ENCODE data around the gene COX6A1.

Gene COX6A1

DNA sequence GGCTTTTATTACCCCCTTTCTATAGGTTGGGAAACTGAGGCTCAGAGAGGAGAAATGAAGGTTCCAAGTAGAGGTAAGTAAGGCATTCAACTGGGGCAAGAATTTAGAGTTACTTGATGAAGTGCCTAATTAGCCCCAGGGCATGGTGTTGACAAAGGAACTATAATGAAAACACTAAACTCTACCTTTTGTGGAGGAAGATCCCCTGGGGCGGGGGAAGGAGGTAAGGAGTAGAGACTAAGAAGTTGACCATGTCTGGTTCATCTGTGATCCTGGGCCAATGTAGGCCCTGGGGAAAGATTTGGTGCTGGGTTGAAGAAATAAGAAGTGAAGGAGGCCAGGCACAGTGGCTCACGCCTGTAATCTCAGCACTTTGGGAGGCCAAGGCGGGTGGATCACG is 16.2 kb upstream of the COX6A1 start:
- no peaks in the 10 kb centered on the region for H3K9me2 ChIP-seq (replicated peaks; ENCODE audit: control insufficient read depth, low read length)
- H3F3A ChIP-seq (ENCODE audit: control insufficient read depth, insufficient read depth), result no peaks in the 10 kb centered on the region
- no peaks in the 10 kb centered on the region for H3K79me2 ChIP-seq (ENCODE audit: control insufficient read depth, low read length)
- H3K9me3 ChIP-seq (ENCODE audit: control insufficient read depth, insufficient read depth, low read length), result no peaks in the 10 kb centered on the region
- no peak overlapping the region for H3K4me3 ChIP-seq (ENCODE audit: low read length)
- H3K27me3 ChIP-seq (ENCODE audit: control insufficient read depth, low read length), result no peaks in the 10 kb centered on the region
- no peak overlapping the region for H3K4me2 ChIP-seq (ENCODE audit: low read length)
- no peaks in the 10 kb centered on the region for H3K4me1 ChIP-seq (ENCODE audit: control insufficient read depth, low read length)
- TF ChIP-seq, protein P1, sequence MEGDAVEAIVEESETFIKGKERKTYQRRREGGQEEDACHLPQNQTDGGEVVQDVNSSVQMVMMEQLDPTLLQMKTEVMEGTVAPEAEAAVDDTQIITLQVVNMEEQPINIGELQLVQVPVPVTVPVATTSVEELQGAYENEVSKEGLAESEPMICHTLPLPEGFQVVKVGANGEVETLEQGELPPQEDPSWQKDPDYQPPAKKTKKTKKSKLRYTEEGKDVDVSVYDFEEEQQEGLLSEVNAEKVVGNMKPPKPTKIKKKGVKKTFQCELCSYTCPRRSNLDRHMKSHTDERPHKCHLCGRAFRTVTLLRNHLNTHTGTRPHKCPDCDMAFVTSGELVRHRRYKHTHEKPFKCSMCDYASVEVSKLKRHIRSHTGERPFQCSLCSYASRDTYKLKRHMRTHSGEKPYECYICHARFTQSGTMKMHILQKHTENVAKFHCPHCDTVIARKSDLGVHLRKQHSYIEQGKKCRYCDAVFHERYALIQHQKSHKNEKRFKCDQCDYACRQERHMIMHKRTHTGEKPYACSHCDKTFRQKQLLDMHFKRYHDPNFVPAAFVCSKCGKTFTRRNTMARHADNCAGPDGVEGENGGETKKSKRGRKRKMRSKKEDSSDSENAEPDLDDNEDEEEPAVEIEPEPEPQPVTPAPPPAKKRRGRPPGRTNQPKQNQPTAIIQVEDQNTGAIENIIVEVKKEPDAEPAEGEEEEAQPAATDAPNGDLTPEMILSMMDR (IDR thresholded peaks at IDR 0.05; ENCODE audit: low read depth, low read length, poor library complexity, severe bottlenecking), result no peak
- TF ChIP-seq EZH2phosphoT487 (IDR thresholded peaks at IDR 0.05; ENCODE audit: borderline replicate concordance, low read length), result no peak
- H3K36me3 ChIP-seq (ENCODE audit: control insufficient read depth, low read length), result no peaks in the 10 kb centered on the region
- H4K20me1 ChIP-seq (ENCODE audit: control insufficient read depth, insufficient read depth, low read depth, low read length), result no peaks in the 10 kb centered on the region
- no peak overlapping the region for H3K27ac ChIP-seq (ENCODE audit: low read depth, low read length)

DNA sequence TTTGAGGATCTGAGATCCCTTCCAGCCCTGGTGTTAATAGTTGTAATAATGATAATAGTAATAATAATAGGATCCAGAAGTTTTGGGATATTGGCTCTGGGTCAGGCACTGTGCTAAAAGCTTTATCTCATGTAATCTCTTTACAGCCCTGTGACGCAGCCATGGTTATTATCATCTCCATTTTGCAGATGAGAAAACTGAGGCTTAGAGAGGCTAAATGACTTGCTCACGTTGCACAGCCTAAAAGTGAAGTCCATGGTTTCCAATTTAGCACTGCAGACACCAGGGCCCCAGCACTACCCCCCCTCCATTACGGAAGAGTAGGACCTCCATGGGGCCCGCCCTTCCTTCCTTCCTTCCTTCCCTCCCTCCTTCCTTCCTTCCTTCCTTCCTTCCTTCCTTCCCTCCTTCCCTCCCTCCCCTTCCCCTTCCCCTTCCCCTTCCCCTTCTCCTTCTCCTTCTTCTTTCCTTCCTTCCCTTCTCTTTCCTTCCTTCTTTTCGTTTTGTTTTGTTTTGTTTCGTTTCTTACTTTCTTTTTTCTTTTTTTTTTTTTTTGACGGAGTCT is 14.9 kb upstream of the COX6A1 start:
- H3F3A ChIP-seq (ENCODE audit: control insufficient read depth, insufficient read depth), result no peaks in the 10 kb centered on the region
- no peaks in the 10 kb centered on the region for H3K9me2 ChIP-seq (replicated peaks; ENCODE audit: control insufficient read depth, low read length)
- TF ChIP-seq, protein P1 (IDR thresholded peaks at IDR 0.05; ENCODE audit: low read depth, low read length, poor library complexity, severe bottlenecking), result no peak
- no peak for TF ChIP-seq EZH2phosphoT487 (IDR thresholded peaks at IDR 0.05; ENCODE audit: borderline replicate concordance, low read length)
- H3K9me3 ChIP-seq (ENCODE audit: control insufficient read depth, insufficient read depth, low read length), result no peaks in the 10 kb centered on the region
- no peak overlapping the region for H3K27ac ChIP-seq (ENCODE audit: low read depth, low read length)
- no peaks in the 10 kb centered on the region for H3K79me2 ChIP-seq (ENCODE audit: control insufficient read depth, low read length)
- no peaks in the 10 kb centered on the region for H3K4me1 ChIP-seq (ENCODE audit: control insufficient read depth, low read length)
- no peak overlapping the region for H3K4me3 ChIP-seq (ENCODE audit: low read length)
- no peak overlapping the region for H3K4me2 ChIP-seq (ENCODE audit: low read length)
- H3K27me3 ChIP-seq (ENCODE audit: control insufficient read depth, low read length), result 0 out of 2 replicates have a peak, but pooled peaks cover 3% of the 10 kb centered on the region
- H4K20me1 ChIP-seq (ENCODE audit: control insufficient read depth, insufficient read depth, low read depth, low read length), result no peaks in the 10 kb centered on the region
- H3K36me3 ChIP-seq (ENCODE audit: control insufficient read depth, low read length), result no peaks in the 10 kb centered on the region

DNA sequence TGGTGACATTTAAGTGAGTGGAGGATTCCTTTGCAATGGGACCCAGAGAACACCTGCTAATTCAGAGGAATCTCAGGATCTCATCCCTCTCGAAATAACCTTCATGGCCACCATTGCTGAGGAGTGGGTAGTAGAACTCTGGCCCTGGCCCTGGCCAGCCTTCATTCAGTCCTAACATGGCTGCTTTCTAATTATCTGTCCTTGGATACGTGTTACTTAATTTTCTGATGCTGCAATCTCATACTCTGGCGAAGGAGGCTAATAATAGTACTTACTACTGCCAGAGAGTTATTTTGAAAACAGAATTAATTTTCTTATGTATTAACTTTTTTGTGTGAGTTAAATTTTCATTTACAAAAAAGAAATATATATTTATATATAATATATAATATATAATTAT is 12.1 kb upstream of the COX6A1 start:
- Histone ChIP-seq H3K27me3 (ENCODE audit: control insufficient read depth, low read length) (0 out of 2 replicates have a peak, but pooled peaks cover 6% of the 10 kb centered on the region), H3K9me3 (ENCODE audit: control insufficient read depth, insufficient read depth, low read length) (no peaks in the 10 kb centered on the region), H3K9me2 (replicated peaks; ENCODE audit: control insufficient read depth, low read length) (no peaks in the 10 kb centered on the region), H3K27ac (ENCODE audit: low read depth, low read length) (no peak overlapping the region), H3K4me1 (ENCODE audit: control insufficient read depth, low read length) (no peaks in the 10 kb centered on the region), H4K20me1 (ENCODE audit: control insufficient read depth, insufficient read depth, low read depth, low read length) (no peaks in the 10 kb centered on the region), H3K4me2 (ENCODE audit: low read length) (no peak overlapping the region), H3F3A (ENCODE audit: control insufficient read depth, insufficient read depth) (no peaks in the 10 kb centered on the region), H3K4me3 (ENCODE audit: low read length) (no peak overlapping the region), H3K79me2 (ENCODE audit: control insufficient read depth, low read length) (no peaks in the 10 kb centered on the region), H3K36me3 (ENCODE audit: control insufficient read depth, low read length) (no peaks in the 10 kb centered on the region)
- no peak for TF ChIP-seq EZH2phosphoT487 (IDR thresholded peaks at IDR 0.05; ENCODE audit: borderline replicate concordance, low read length)
- TF ChIP-seq, protein P1 (IDR thresholded peaks at IDR 0.05; ENCODE audit: low read depth, low read length, poor library complexity, severe bottlenecking), result no peak
